ENCODE data around the gene TTLL9.
A peak's percentile ranks its signal among the peaks of the same experiment; 100 is the strongest.

The TTLL9 gene

DNA sequence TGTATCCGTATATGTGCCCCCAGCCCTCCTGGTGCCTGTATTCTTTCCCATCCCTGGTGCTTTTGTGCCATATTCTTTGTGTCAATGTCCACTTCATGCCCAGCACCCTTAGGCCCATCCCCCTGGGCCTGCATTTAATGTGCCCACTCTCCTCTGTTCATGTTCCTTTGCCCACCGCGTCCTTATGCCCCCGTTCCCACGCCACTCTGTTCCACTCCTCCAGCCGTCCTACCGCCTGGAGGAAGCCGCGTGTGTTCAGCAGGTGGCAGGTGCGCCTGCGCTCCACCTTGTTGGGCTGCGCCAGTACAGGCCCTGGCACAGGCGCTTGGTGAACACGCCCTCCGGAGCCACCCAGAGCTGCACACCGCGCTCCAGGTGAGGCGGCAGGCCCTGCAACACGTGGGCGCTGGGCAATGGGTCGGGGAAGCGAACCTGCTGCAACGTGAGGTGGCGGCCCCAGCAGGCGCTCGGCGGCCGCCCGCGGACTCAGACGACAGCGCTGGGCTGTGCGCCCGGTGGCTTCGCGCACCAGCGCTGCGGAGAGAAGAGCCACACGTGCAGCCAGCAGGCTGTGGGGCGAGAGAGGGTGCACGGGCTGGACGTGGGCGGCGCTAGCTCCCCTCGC is 21.0 kb upstream of the TTLL9 start:
- TF ChIP-seq, protein P1, sequence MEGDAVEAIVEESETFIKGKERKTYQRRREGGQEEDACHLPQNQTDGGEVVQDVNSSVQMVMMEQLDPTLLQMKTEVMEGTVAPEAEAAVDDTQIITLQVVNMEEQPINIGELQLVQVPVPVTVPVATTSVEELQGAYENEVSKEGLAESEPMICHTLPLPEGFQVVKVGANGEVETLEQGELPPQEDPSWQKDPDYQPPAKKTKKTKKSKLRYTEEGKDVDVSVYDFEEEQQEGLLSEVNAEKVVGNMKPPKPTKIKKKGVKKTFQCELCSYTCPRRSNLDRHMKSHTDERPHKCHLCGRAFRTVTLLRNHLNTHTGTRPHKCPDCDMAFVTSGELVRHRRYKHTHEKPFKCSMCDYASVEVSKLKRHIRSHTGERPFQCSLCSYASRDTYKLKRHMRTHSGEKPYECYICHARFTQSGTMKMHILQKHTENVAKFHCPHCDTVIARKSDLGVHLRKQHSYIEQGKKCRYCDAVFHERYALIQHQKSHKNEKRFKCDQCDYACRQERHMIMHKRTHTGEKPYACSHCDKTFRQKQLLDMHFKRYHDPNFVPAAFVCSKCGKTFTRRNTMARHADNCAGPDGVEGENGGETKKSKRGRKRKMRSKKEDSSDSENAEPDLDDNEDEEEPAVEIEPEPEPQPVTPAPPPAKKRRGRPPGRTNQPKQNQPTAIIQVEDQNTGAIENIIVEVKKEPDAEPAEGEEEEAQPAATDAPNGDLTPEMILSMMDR (IDR thresholded peaks at IDR 0.05; ENCODE audit: insufficient read depth, low read depth, low read length, missing control alignments) = no peak
- no peak overlapping the region for H3K4me3 ChIP-seq (ENCODE audit: low read length)
- peak; percentile 64 for DNase-seq (ENCODE audit: low read depth)

DNA sequence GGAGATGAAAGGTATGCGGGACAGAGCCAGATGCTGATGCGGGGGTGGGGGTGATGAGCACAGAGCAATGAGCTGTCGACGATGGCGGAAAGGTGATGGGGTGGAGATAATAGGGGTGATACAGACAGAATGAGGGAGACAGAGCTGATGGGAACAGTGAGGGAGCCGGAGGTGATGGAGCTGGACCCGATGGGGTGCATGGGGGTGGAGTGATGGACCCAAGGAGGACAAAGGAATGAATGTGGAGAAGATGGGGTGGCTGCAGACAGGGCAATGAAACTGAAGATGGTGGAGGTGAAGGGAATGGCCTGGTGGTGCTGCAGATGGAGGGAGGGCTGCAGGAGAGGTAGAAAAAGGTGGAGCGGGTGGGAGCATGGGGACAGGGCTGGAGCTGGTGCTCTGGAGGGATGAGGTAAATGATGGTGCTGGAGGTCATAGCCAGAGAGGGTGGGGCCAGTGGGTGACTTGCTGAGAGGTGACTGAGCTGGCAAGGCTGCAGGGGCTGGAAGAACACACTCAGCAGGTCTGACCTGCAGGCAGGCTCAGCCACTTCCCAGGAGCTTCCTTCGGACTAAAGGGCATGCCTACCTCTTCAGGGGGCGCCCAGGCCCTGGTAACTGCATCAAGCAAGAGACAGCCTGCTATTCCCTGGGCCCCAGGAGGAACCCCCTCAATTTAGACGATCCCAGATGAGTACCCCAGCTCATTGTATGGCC is 19.0 kb upstream of the TTLL9 start:
- peak; percentile 56 for DNase-seq (ENCODE audit: low read depth)
- TF ChIP-seq, protein P1 (IDR thresholded peaks at IDR 0.05; ENCODE audit: insufficient read depth, low read depth, low read length, missing control alignments) = no peak

DNA sequence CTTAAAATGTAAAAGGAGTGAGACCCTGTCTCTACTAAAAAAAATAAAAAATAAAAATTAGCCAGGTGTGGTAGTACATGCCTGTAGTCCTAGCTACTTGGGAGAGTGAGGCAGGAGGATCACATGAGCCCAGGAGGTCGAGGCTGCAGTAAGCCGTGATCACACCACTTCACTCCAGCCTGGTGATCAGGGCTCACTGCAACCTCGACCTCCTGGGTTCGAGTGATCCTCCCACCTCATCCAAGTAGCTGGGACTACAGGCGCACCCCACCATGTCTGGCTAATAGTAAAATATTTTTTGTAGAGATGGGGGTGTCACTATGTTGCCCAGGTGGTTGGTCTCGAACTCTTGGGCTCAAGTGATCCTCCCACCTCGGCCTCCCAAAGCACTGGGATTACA is 17.0 kb upstream of the TTLL9 start:
- DNase-seq (ENCODE audit: low read depth) = no peak
- TF ChIP-seq, protein P1 (IDR thresholded peaks at IDR 0.05; ENCODE audit: insufficient read depth, low read depth, low read length, missing control alignments) = no peak
- no peak overlapping the region for H3K4me3 ChIP-seq (ENCODE audit: low read length)

More for the DNA sequence above, 19.0 kb upstream of the TTLL9 start:
- no peak overlapping the region for H3K4me3 ChIP-seq (ENCODE audit: low read length)

DNA sequence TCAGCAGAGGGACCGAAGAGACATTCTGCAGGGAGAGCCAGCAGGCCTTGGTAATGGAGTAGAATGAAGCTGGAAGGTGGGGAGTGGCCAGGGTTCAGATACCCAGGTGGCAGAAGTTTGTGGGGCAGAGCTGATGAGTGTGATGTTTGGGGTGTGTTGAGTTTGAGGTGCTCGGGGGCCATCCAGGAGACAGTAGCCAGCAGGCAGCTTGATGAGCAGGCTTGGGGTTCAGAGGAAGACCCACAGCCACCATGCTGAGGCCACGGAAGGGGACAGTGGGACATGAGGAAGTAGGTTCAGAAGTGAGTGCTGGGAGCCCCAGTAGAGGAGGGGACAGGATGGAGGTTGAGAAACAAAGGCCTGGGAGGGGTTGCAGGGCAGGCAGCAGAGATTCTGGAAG is 13.9 kb upstream of the TTLL9 start:
- no peak for DNase-seq (ENCODE audit: low read depth)
- H3K4me3 ChIP-seq (ENCODE audit: low read length) = no peak overlapping the region
- TF ChIP-seq, protein P1 (IDR thresholded peaks at IDR 0.05; ENCODE audit: insufficient read depth, low read depth, low read length, missing control alignments) = no peak

DNA sequence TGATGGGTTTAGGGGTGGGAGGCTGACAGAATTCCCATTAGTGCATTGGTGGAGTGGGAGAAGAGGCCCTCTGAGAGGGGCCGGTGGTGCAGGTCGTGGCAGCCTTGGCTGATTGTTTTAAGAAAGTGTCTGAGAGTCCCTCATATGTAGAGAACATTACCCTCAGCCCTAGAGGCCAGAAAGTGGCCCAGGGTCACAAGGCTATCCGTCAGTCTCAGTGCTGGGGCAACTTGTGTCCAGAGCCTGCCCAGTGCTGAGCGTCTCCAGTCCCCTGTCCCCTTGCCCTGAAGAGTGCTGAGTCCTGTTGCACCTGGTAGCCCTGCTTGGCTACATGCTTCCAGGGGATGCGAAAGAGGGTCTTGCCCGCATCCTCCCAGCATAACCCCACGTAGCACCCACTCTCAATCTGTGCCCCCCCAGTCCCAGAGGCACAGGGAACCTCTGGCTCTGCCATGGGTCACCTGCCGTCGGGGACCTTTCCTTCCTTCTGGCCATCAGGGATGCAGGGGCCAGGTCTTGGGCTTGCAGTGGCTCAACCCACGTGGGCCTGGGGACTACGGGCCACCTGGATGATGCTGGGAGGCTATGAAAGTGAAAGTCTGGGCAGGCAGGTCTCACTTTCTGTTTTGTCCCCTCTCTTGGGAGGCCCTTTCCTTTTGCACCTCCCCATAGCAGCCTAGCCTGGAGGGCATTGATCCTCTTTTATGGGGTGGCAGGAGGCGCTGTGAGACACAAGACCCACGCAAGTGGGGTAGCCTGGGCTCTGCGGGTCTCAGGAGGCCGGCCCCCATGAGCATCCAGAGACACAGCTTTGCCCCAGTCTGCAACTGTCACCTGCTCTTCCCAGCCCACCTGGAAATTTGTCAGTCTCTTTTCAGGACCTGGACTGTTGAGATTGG is 12.3 kb upstream of the TTLL9 start:
- TF ChIP-seq, protein P1 (IDR thresholded peaks at IDR 0.05; ENCODE audit: insufficient read depth, low read depth, low read length, missing control alignments) = no peak
- H3K4me3 ChIP-seq (ENCODE audit: low read length) = no peak overlapping the region
- no peak for DNase-seq (ENCODE audit: low read depth)

DNA sequence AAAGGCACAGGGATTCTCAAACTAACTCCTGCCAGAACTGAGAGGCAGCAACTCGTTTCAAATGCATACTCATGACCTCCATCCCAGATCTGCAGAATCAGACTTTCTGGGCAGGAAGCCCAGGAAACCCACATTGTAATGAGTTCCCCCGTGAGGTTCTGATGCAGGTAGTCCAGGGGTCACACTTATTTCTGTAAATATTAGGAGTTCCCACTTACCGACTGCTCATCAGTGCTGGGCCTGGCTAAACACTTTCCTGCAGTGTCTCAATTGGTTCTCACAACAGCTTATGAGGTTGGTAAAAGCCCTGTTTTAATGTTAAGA is 11.7 kb upstream of the TTLL9 start:
- H3K4me3 ChIP-seq (ENCODE audit: low read length) = no peak overlapping the region
- DNase-seq (ENCODE audit: low read depth) = no peak
- TF ChIP-seq, protein P1 (IDR thresholded peaks at IDR 0.05; ENCODE audit: insufficient read depth, low read depth, low read length, missing control alignments) = no peak
